ENCODE results near the gene TECPR2. TPM values are rescaled to one million over a fixed set of nuclear protein-coding genes. Genes with fewer than 3 reads are reported as not detected.

The TECPR2 gene
- total and polyA plus RNA-seq, 12 donors, result 5.1 to 74.3 (median 12.9) TPM

DNA sequence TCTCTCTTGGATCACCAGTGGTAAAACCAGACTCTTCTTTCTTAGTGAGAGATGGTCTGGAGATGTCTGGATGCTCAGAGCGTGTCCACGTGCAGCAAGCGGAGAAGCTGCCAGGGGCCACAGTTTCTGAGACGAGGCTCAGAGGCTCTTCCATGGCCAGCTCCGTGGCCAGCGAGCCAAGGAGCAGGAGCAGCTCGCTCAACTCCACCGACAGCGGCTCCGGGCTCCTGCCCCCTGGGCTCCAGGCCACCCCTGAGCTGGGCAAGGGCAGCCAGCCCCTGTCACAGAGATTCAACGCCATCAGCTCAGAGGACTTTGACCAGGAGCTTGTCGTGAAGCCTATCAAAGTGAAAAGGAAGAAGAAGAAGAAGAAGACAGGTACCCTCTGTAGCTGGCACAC is 69.0 kb downstream of the TECPR2 start:
- Histone ChIP-seq H3K27me3 (no peaks in the 10 kb centered on the region), H3K9me3 (replicated peaks in 1 of 3) (no peaks in the 10 kb centered on the region), H3K4me3 (no peak overlapping the region), H3K4me1 (replicated peaks in 1 of 2) (no peaks in the 10 kb centered on the region), H3K36me3 (replicated peaks in 1 of 2) (peaks cover 0 to 21% of the 10 kb centered on the region in 2 donors), H3K27ac (no peak overlapping the region)
- 90 to 98% (median 96%) methylated on average over 7 to 12 of the region's 12 CpGs for WGBS, 4 donors
- TF ChIP-seq, protein P1, sequence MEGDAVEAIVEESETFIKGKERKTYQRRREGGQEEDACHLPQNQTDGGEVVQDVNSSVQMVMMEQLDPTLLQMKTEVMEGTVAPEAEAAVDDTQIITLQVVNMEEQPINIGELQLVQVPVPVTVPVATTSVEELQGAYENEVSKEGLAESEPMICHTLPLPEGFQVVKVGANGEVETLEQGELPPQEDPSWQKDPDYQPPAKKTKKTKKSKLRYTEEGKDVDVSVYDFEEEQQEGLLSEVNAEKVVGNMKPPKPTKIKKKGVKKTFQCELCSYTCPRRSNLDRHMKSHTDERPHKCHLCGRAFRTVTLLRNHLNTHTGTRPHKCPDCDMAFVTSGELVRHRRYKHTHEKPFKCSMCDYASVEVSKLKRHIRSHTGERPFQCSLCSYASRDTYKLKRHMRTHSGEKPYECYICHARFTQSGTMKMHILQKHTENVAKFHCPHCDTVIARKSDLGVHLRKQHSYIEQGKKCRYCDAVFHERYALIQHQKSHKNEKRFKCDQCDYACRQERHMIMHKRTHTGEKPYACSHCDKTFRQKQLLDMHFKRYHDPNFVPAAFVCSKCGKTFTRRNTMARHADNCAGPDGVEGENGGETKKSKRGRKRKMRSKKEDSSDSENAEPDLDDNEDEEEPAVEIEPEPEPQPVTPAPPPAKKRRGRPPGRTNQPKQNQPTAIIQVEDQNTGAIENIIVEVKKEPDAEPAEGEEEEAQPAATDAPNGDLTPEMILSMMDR (IDR thresholded peaks at IDR 0.05), result no peak
- no peak for TF ChIP-seq POLR2A (IDR thresholded peaks at IDR 0.05)
- no peak for DNase-seq
- intact Hi-C loops (cut with DNase I), result no loop called here

DNA sequence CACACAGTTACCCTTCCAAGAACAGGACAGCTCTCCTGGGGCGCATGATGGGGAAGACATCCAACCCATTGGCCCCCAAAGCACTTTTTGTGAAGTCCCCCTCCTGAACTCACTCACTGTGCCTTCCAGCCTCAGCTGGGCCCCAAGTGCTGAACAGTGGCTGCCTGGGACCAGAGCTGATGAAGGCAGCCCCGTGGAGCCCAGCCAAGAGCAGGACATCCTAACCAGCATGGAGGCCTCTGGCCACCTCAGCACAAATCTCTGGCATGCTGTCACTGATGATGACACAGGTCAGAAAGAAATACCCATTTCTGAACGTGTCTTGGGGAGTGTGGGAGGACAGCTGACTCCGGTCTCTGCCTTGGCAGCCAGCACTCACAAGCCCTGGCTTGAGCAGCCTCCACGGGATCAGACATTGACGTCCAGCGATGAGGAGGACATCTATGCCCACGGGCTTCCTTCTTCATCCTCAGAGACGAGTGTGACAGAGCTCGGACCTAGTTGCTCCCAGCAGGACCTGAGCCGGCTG is 72.0 kb downstream of the TECPR2 start:
- H3K36me3 ChIP-seq (replicated peaks in 1 of 2), result peaks cover 0 to 18% of the 10 kb centered on the region in 2 donors
- H3K27ac ChIP-seq, result no peak overlapping the region
- WGBS, 4 donors, result 86 to 95% (median 89%) methylated on average over 8 to 11 of the region's 11 CpGs
- no peak for DNase-seq
- intact Hi-C loops (cut with DNase I), result no loop called here
- TF ChIP-seq POLR2A (IDR thresholded peaks at IDR 0.05), result no peak
- TF ChIP-seq, protein P1 (IDR thresholded peaks at IDR 0.05), result no peak
- H3K4me1 ChIP-seq (replicated peaks in 1 of 2), result peaks cover 0 to 6% of the 10 kb centered on the region in 2 donors
- H3K9me3 ChIP-seq (replicated peaks in 1 of 3), result no peaks in the 10 kb centered on the region
- no peaks in the 10 kb centered on the region for H3K27me3 ChIP-seq
- no peak overlapping the region for H3K4me3 ChIP-seq

DNA sequence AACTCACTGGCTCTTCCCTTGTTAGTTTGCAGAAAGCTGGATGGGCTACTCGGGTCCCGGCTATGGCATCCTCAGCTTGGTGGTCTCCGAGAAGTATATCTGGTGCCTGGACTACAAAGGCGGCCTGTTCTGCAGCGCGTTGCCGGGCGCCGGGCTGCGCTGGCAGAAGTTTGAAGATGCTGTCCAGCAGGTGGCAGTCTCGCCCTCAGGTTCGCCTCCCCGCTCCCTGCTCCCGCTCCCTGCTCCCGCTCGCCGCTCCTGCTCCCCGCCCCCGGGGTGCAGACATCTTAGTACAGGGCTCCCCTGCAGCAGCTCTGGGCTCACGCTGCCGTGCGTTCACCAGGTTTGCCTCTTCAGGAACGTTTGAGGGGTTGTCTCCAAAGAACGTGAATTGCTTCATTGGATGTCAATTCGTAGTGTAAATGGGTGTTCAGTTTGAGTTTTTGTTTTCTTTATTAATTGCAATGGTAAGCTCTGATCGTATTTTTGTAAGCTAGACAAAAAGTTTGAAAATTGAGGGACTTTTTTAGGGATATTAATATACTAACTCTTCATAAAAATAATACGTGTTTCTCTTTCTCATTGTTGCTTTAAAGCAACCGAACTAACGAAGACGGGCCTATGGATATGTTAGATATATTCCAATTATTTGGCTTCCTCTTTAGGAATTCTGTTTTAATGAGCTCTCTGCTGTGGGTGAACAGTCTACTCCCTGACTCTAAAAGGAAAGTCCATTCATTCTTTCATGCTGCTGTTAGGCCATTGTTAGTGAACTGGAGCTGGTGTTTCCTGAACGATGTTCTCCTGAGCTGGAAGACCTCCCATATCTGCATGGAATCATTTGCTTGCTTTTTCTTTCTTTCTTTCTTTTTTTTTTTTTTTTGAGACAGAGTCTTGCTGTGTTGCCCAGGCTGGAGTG is 75.5 kb downstream of the TECPR2 start:
- H3K4me3 ChIP-seq, result peak overlapping the region in 1 of 4 donors; percentile 43

DNA sequence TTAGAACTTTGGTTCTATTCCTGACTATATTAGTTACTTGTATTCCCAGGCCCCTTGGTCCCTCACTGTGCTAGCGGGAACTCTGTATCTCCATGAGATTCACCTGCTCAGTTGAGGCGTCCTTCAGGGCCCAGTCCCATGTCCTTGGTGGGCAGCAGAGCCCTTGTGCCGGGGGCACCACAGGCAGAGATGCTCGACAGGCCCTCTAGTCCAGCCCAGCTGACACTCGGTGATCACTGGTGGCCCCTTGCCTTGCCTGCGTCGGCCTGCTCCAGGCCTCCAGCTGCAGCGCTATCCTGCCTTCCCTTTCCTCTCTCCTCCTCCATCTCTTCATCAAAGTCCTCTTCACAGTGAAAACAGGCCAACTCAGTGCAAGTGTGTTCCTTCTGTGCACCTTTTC is 76.8 kb downstream of the TECPR2 start:
- Histone ChIP-seq H3K27ac (no peak overlapping the region), H3K36me3 (replicated peaks in 1 of 2) (peaks cover 0 to 42% of the 10 kb centered on the region in 2 donors)

More for the DNA sequence above, 75.5 kb downstream of the TECPR2 start:
- peaks cover 0 to 42% of the 10 kb centered on the region in 2 donors for H3K36me3 ChIP-seq (replicated peaks in 1 of 2)
- H3K27me3 ChIP-seq, result no peaks in the 10 kb centered on the region
- no peaks in the 10 kb centered on the region for H3K9me3 ChIP-seq (replicated peaks in 1 of 3)
- DNase-seq, result peak; percentile 83 to 93 (median 88)
- TF ChIP-seq, protein P1 (IDR thresholded peaks at IDR 0.05), result peak; percentile 59 to 85 (median 74)
- no peak for TF ChIP-seq POLR2A (IDR thresholded peaks at IDR 0.05)
- no peak overlapping the region for H3K27ac ChIP-seq
- intact Hi-C loops (cut with DNase I), result loop anchor here (2.0 kb wide), 1 partner anchor 79 kb away; no protein-coding TSS in a partner anchor
- WGBS, 4 donors, result 15 to 27% (median 21%) methylated on average over 16 to 31 of the region's 31 CpGs
- H3K4me1 ChIP-seq (replicated peaks in 1 of 2), result peaks cover 0 to 6% of the 10 kb centered on the region in 2 donors

More for the DNA sequence above, 76.8 kb downstream of the TECPR2 start:
- no peaks in the 10 kb centered on the region for H3K27me3 ChIP-seq
- H3K4me1 ChIP-seq (replicated peaks in 1 of 2), result peaks cover 0 to 6% of the 10 kb centered on the region in 2 donors
- TF ChIP-seq, protein P1 (IDR thresholded peaks at IDR 0.05), result no peak
- TF ChIP-seq POLR2A (IDR thresholded peaks at IDR 0.05), result no peak
- intact Hi-C loops (cut with DNase I), result loop anchor here (2.0 kb wide), 1 partner anchor 77 kb away; no protein-coding TSS in a partner anchor
- 91 to 99% (median 95%) methylated on average over 8 of the region's 8 CpGs for WGBS, 4 donors
- DNase-seq, result no peak
- H3K4me3 ChIP-seq, result no peak overlapping the region
- H3K9me3 ChIP-seq (replicated peaks in 1 of 3), result no peaks in the 10 kb centered on the region

Measured in adrenal gland (tissue), 12 donors.